Omental fat pad (tissue), 4 donors: ENCODE results near the gene VANGL1. TPM values are rescaled to one million over a fixed set of nuclear protein-coding genes. Genes with fewer than 3 reads are reported as not detected.

Experiments
- ATAC-seq: fragments of 150-250 bp; one replicate; pipeline ENCODE4 v1.9.1; 2016; ENCODE audit warnings: mild to moderate bottlenecking, moderate library complexity; ENCODE audit not compliant: low FRiP score
- DNase-seq: peaks from one replicate; pipeline ENCODE4 v3.0.0-alpha.2; 2019; ENCODE audit warnings: low spot score
- CTCF ChIP-seq, 3 donors: fragments of 450-650 bp; IDR thresholded peaks; one replicate each; pipeline ENCODE4 v1.5.1; 2016 to 2017; ENCODE audit warnings: antibody characterized with exemption in 3 of 3, mild to moderate bottlenecking in 3 of 3, moderate library complexity in 2 of 3
- total RNA-seq, 4 donors: library from RNA; depleted of rRNA; stranded (reverse); fragments of >200 nt; gene quantifications; one replicate each; pipeline ENCODE4 v1.1.0, GENCODE V29; 2016

The VANGL1 gene
- total RNA-seq: 1 to 10 TPM; 4.9 to 9.6 (median 6.5) TPM

GRCh38 chr1:115641762-115642167 lies at the start of gene VANGL1:
TSS of gene VANGL1 (plus strand) at chr1:115641970. CDS start at chr1:115651414, 9,444 bp downstream.
- ATAC-seq (peak; percentile 70), DNase-seq (no peak)
- TF ChIP-seq CTCF (IDR thresholded peaks at IDR 0.05): no peak

DNA sequence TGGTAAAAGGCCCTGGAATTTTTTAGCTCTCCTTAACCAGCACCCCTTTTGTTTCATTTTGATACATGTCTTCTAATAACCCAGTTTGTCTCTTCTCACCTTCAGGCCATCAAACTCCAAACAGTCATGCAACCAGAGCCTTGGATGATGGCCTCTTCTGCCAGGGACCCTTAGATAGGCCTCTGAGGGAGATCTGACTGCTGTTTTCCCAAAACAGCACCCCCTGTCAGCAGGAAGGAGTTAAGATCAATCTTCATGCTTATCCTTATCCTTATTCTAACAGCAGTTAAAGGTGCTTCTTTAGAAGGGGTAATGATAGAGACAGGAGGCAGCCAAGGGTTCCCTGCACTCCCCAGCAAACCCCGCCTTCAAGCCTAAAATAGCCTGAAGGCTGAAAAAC lies 49.5 kb upstream of the VANGL1 start:
- no peak for ATAC-seq
- no peak for DNase-seq
- TF ChIP-seq CTCF (IDR thresholded peaks at IDR 0.05): no peak

DNA sequence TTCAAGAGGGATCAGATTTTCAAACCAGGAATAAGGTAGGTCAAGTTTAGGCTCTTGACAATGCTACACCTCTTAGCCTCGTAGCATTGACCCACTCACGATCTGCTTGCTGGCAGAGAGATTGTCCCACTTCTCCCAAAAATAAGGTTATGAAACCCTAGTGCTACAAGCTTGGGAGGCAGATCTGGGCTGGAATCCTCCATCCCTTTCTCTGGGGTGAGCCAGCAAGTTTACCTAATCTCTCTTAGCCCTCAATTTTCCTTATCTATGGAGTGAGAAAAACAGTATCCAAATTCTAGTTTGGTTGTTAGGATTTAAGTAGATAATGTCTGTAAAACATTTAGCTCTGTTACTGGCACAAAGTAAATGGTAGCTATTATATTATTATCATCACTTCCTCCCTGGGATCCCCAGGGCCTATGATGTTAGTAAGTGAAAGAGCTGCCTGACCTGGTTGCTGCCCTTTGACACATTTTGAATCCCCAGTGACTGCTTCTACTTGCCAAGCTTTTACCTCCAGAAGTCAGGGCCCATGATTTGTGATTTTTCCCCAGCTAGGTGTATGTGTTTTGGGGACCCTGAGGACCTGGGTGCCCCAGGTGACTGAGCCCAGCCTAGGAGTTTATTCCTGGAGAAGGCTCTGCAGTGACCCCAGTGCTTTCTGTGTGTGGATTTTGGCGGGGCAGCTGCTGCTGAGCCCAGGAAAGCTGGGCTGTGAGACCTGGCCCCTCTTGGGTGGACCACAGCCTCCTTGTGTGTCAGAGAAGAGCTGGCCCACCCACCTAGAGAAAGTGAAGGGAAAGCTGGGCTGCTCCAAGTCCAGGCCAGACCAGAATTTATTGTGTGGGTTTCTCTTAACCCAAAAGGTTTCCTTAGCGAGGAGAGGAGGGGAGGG lies 48.2 kb upstream of the VANGL1 start:
- TF ChIP-seq CTCF (IDR thresholded peaks at IDR 0.05): no peak
- no peak for DNase-seq
- ATAC-seq: no peak

DNA sequence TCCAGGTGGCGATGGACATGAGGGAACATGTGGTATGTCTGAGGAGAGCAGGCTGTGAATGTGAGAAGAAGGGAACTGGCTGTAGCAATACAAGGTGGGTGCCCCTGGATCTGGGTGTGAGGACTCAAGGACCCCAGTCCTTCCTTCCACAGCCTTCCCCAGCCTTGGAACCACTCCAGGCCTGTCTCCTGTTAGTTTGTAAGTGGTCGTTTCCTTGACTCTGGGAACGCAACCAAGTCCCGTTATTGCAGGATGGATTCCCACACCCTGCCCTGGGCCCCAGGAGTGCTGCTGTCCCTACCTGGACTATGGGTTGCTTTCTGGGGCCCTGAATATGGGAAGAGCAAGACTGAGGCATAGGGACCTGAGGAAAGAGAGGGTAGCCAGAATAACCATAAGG lies 47.2 kb upstream of the VANGL1 start:
- TF ChIP-seq CTCF (IDR thresholded peaks at IDR 0.05): no peak
- ATAC-seq (no peak), DNase-seq (no peak)

DNA sequence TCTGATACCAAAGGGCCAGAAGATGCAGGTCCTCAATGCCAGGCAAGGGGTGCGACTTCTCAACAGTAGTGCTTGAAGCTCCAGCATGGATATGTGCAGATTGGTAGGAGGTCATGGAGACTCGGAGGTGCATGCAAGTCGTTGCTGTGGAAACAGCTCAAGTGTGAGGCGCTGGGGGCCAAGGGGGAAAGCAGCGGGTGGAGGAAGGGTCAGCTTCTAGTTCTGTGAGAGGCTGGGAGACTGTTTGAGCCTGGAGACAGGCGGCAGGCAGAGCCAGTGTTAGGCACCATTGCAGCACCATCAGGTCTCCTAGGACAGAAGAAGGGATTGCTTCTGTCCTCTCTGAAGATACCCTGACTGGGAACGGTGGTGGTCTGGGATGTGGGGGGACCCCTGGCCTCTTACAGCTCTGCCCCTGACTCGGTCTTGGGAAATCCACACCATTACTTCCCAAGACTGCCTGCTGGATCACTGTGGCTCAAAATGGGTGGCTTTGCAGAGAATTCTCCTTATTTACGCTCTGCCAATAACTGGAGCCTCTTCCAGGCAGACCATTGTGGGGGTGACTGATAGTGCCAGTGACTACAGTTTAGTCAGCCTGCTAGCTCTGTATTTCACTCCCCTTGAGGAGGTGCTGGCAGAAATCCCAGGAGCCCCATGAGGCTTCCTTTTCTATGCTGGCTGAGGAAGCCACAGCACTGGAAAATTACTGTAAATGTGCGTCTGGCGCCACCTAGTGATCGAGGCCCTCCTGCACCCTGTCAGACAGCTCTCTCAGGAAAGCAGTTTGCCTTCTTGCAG lies 46.3 kb upstream of the VANGL1 start:
- ATAC-seq (peak; percentile 97), DNase-seq (peak; percentile 92)
- peak in 2 of 3 donors; percentile 41 to 75 for TF ChIP-seq CTCF (IDR thresholded peaks at IDR 0.05)

GRCh38 chr1:115596080-115596780 lies 45.5 kb upstream of the VANGL1 start:
- ATAC-seq: no peak
- TF ChIP-seq CTCF (IDR thresholded peaks at IDR 0.05): no peak

More at GRCh38 chr1:115596080-115596780, 45.5 kb upstream of the VANGL1 start:
- no peak for DNase-seq
